ENCODE data around the gene PPP1R16B. TPM values are rescaled to one million over a fixed set of nuclear protein-coding genes. Genes with fewer than 3 reads are reported as not detected.

Gene PPP1R16B
- polyA plus RNA-seq, 2 of the 4 experiments (the other 2 are of a cell fraction): 0.17 to 0.31 TPM

DNA sequence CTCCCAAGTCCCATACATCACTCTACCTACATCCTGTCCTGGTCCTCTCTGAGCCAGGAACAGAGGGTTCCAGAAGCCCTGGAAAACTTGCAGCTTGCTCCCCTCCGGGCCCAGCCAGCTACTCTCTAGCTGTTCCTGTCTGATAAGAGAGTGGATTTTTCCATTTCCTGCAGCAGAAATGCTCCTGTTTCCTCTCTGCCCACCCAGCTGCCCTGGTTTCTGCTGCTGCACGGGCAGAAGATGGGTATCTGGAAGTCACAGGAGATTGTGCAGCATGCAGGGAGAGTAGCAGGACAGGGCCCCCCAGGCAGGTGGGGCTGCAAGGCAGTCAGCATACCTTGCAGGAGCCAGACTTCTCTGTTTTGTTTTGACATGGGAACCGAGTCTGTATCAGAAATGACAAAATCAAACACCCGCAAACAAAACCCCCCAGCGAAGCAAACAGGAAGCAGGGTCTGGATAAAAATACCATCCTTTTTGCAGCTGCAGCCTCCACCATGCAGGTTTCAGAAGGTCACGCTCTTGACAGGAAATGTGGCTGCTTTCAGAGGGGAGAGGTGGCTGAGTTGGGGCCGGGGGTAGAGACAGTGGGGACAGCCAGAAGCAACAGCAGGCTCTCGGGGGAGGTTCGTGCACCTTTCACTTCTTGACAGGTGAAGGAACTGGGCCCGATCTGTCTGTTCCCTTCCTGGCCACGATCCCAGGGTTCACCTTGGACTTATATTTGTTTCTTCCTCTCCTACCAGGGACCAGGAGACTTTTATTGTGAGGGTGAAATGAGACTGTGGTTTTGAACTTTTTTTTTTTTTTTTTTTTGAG, 69.9 kb downstream of the PPP1R16B start:
- ChIA-PET CTCF (interaction anchor here (0.6 to 2.6 kb wide), 5 partner anchors 17 to 227 kb away, joined by 4 to 14 read pairs (median 4); no protein-coding TSS in a partner anchor), POLR2A (no interaction called here)
- TF ChIP-seq, protein P1, sequence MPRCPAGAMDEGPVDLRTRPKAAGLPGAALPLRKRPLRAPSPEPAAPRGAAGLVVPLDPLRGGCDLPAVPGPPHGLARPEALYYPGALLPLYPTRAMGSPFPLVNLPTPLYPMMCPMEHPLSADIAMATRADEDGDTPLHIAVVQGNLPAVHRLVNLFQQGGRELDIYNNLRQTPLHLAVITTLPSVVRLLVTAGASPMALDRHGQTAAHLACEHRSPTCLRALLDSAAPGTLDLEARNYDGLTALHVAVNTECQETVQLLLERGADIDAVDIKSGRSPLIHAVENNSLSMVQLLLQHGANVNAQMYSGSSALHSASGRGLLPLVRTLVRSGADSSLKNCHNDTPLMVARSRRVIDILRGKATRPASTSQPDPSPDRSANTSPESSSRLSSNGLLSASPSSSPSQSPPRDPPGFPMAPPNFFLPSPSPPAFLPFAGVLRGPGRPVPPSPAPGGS (IDR thresholded peaks at IDR 0.05): no peak
- TF ChIP-seq FOXS1 (CRISPR knock-in tag; IDR thresholded peaks at IDR 0.05): no peak
- TF ChIP-seq, protein P2, sequence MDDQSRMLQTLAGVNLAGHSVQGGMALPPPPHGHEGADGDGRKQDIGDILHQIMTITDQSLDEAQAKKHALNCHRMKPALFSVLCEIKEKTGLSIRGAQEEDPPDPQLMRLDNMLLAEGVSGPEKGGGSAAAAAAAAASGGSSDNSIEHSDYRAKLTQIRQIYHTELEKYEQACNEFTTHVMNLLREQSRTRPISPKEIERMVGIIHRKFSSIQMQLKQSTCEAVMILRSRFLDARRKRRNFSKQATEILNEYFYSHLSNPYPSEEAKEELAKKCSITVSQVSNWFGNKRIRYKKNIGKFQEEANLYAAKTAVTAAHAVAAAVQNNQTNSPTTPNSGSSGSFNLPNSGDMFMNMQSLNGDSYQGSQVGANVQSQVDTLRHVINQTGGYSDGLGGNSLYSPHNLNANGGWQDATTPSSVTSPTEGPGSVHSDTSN (IDR thresholded peaks at IDR 0.05): no peak
- no peak for TF ChIP-seq TFCP2L1 (CRISPR knock-in tag; IDR thresholded peaks at IDR 0.05)
- TF ChIP-seq CBX2 (IDR thresholded peaks at IDR 0.05; ENCODE audit: borderline replicate concordance, low read depth): no peak
- TF ChIP-seq CHD2 (IDR thresholded peaks at IDR 0.05; ENCODE audit: low read length, partially characterized antibody): no peak
- TF ChIP-seq, protein P3, sequence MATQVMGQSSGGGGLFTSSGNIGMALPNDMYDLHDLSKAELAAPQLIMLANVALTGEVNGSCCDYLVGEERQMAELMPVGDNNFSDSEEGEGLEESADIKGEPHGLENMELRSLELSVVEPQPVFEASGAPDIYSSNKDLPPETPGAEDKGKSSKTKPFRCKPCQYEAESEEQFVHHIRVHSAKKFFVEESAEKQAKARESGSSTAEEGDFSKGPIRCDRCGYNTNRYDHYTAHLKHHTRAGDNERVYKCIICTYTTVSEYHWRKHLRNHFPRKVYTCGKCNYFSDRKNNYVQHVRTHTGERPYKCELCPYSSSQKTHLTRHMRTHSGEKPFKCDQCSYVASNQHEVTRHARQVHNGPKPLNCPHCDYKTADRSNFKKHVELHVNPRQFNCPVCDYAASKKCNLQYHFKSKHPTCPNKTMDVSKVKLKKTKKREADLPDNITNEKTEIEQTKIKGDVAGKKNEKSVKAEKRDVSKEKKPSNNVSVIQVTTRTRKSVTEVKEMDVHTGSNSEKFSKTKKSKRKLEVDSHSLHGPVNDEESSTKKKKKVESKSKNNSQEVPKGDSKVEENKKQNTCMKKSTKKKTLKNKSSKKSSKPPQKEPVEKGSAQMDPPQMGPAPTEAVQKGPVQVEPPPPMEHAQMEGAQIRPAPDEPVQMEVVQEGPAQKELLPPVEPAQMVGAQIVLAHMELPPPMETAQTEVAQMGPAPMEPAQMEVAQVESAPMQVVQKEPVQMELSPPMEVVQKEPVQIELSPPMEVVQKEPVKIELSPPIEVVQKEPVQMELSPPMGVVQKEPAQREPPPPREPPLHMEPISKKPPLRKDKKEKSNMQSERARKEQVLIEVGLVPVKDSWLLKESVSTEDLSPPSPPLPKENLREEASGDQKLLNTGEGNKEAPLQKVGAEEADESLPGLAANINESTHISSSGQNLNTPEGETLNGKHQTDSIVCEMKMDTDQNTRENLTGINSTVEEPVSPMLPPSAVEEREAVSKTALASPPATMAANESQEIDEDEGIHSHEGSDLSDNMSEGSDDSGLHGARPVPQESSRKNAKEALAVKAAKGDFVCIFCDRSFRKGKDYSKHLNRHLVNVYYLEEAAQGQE (IDR thresholded peaks at IDR 0.05): no peak
- no peak for TF ChIP-seq JUNB (IDR thresholded peaks at IDR 0.05)
- TF ChIP-seq, protein P4, sequence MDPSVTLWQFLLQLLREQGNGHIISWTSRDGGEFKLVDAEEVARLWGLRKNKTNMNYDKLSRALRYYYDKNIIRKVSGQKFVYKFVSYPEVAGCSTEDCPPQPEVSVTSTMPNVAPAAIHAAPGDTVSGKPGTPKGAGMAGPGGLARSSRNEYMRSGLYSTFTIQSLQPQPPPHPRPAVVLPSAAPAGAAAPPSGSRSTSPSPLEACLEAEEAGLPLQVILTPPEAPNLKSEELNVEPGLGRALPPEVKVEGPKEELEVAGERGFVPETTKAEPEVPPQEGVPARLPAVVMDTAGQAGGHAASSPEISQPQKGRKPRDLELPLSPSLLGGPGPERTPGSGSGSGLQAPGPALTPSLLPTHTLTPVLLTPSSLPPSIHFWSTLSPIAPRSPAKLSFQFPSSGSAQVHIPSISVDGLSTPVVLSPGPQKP (IDR thresholded peaks at IDR 0.05; ENCODE audit: low read depth, low read length): no peak
- no peak for TF ChIP-seq ESRRA (IDR thresholded peaks at IDR 0.05; ENCODE audit: borderline replicate concordance, low read length)
- TF ChIP-seq FOSB (CRISPR knock-in tag; IDR thresholded peaks at IDR 0.05): no peak
- no peak for FAIRE-seq
- peaks cover 32% of the 10 kb centered on the region for H3K4me1 ChIP-seq
- no peak for ATAC-seq
- H3K9me3 ChIP-seq: no peaks in the 10 kb centered on the region
- H3K4me3 ChIP-seq: no peak overlapping the region
- H3K27ac ChIP-seq: no peak overlapping the region
- no peak overlapping the region for H3K4me2 ChIP-seq
- DNase-seq (ENCODE audit: low read depth in 1 of 2, low spot score in 1 of 2): no peak
- WGBS (ENCODE audit: missing lambda C conversion rate): 56% methylated on average over 11 of the region's 11 CpGs

DNA sequence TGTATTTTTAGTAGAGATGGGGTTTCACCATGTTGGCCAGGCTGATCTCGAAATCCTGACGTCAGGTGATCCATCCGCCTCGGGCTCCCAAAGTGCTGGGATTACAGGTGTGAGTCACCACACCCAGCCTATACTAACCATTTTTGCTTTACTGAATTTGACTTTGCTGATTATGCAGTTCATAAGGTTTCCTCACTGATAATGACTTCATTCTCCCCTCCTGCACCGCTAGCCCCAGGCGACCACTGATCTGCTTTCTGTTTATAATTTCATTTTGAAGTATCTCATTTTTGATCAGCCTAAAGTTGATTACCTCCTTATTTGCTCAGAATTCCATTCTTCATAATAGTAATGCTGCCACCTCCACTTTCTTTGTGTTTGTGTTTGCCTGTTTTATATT, 72.0 kb downstream of the PPP1R16B start:
- TF ChIP-seq CHD4 (IDR thresholded peaks at IDR 0.05; ENCODE audit: borderline replicate concordance) (no peak), MAFK (IDR thresholded peaks at IDR 0.05; ENCODE audit: partially characterized antibody) (peak; percentile 28)
- Histone ChIP-seq H3K4me1 (peaks cover 14% of the 10 kb centered on the region; the same call in 2 of the 3 replicates), H3K4me2 (no peak overlapping the region), H3K4me3 (no peak overlapping the region), H3K9me3 (no peaks in the 10 kb centered on the region), H3K27ac (no peak overlapping the region)
- CTCF ChIA-PET: no interaction called here
- DNase-seq (ENCODE audit: low read depth in 1 of 2, low spot score in 1 of 2) (no peak), FAIRE-seq (no peak), ATAC-seq (no peak)
- WGBS (ENCODE audit: missing lambda C conversion rate): 66% methylated on average over 6 of the region's 6 CpGs
- POLR2A ChIA-PET: no interaction called here

DNA sequence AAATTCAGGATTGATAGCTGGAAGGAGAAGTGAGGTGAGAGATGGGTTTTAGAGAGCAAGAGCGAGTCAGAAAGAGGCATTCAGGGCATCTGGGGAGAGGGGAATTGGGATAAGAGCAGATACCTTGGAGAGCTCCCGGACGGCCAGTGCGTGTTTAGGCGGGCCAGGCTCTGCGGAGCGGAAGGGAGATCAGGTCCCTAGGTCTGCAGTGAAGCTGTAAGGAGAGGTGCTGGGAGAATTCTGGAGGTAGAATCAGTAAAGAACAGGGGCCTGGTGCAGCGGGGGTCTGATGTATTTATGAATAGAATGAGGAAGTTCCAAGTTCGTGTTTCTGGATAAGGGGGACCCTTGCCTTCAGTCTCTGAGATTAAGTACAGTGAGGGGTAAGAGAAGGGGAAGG, 73.4 kb downstream of the PPP1R16B start:
- H3K4me3 ChIP-seq: no peak overlapping the region
- ATAC-seq (no peak), FAIRE-seq (no peak), DNase-seq (ENCODE audit: low read depth in 1 of 2, low spot score in 1 of 2) (no peak)
- TF ChIP-seq NFE2L2 (conservative IDR thresholded peaks at IDR 0.05; ENCODE audit: low read length) (no peak), ZNF302 (CRISPR knock-in tag; IDR thresholded peaks at IDR 0.05) (no peak), CHD2 (IDR thresholded peaks at IDR 0.05; ENCODE audit: low read length, partially characterized antibody) (no peak)
- TF ChIP-seq, protein P3 (IDR thresholded peaks at IDR 0.05): peak; percentile 81
- CTCF ChIA-PET: interaction anchor here (0.5 to 8.3 kb wide), 5 partner anchors 9 to 886 kb away, joined by 3 to 84 read pairs (median 3); partner anchors contain the start of gene FAM83D
- POLR2A ChIA-PET: no interaction called here
- H3K27ac ChIP-seq: no peak overlapping the region
- no peaks in the 10 kb centered on the region for H3K9me3 ChIP-seq
- no peak overlapping the region for H3K4me2 ChIP-seq
- peaks cover 20% of the 10 kb centered on the region; the same call in 2 of the 3 replicates for H3K4me1 ChIP-seq
- WGBS (ENCODE audit: missing lambda C conversion rate): 66% methylated on average over 9 of the region's 9 CpGs

Measured in A549 (cell line).